ENCODE results near the gene PRC1. TPM values are rescaled to one million over a fixed set of nuclear protein-coding genes. Genes with fewer than 3 reads are reported as not detected.

Gene PRC1
- total RNA-seq, 2 experiments from 2014 or later = 24.4 to 26.7 TPM

GRCh38 chr15:90955624-90956273 lies 38.6 kb downstream of the PRC1 start:
- H3K4me3 ChIP-seq (ENCODE audit: low read length) = peak overlapping the region; percentile 74
- intact Hi-C loops (cut with DNase I, micrococcal nuclease) = loop anchor here (1.0 to 5.0 kb wide), 7 partner anchors 37 to 316 kb away; partner anchors contain the start of genes PRC1 (in 2 of the 2) and VPS33B (in 1 of the 2)
- ATAC-seq (ENCODE audit: poor library complexity) = no peak
- DNase-seq = peak in 1 of 14 experiments; percentile 22
- peak overlapping the region; percentile 47 for H3K27ac Mint-ChIP-seq
- H3K27ac ChIP-seq (ENCODE audit: low read depth in 1 of 2, low read length in 2 of 2) = no peak overlapping the region
- H3K36me3 Mint-ChIP-seq (ENCODE audit: low read depth) = peaks cover 37% of the 10 kb centered on the region
- ChIA-PET POLR2A (interaction anchor here (1.0 to 7.7 kb wide), 3 partner anchors 22 to 77 kb away, joined by 3 to 126 read pairs (median 9); partner anchors contain the start of genes HDDC3, MAN2A2 and UNC45A), CTCF (interaction anchor here (0.9 to 5.5 kb wide), 8 partner anchors 20 to 94 kb away, joined by 3 to 41 read pairs (median 6); partner anchors contain the start of genes HDDC3, UNC45A and VPS33B)
- peak overlapping the region; percentile 76 for H3K4me3 Mint-ChIP-seq
- peaks cover 35% of the 10 kb centered on the region for H3K36me3 ChIP-seq (ENCODE audit: insufficient read depth, low read length)
- H3K4me1 ChIP-seq (ENCODE audit: insufficient read depth, low read length) = peaks cover 26% of the 10 kb centered on the region
- no peaks in the 10 kb centered on the region for H3K9me3 Mint-ChIP-seq
- H3K27me3 ChIP-seq (ENCODE audit: control insufficient read depth in 1 of 2, insufficient read depth in 2 of 2, low read length in 2 of 2) = no peaks in the 10 kb centered on the region
- TF ChIP-seq CTCF (IDR thresholded peaks at IDR 0.05) = no peak
- no peaks in the 10 kb centered on the region for H3K9me3 ChIP-seq (ENCODE audit: control insufficient read depth in 1 of 2, insufficient read depth in 1 of 2, low read length in 2 of 2)
- H3K27me3 Mint-ChIP-seq = no peaks in the 10 kb centered on the region
- H3K4me1 Mint-ChIP-seq (ENCODE audit: low read depth) = peaks cover 9% of the 10 kb centered on the region

- POLR2A ChIA-PET = interaction anchor here (0.6 to 7.7 kb wide), 12 partner anchors 11 to 1620 kb away, joined by 3 to 126 read pairs (median 3); partner anchors contain the start of genes BLM, HDDC3, MAN2A2 and NGRN
These were observed 39.4 kb downstream of the PRC1 start, which contains the start of gene RCCD1 for GRCh38 chr15:90954712-90955623. Gene RCCD1, plus strand, starts transcription at chr15:90954884. Its CDS starts 1,851 bp downstream, at chr15:90956735.

More at GRCh38 chr15:90954712-90955623, 39.4 kb downstream of the PRC1 start, which contains the start of gene RCCD1:
- no peaks in the 10 kb centered on the region for H3K27me3 Mint-ChIP-seq
- peak within 1 kb of the TSS; percentile 87 to 92 for H3K27ac ChIP-seq (ENCODE audit: low read depth in 1 of 2, low read length in 2 of 2)
- H3K9me3 Mint-ChIP-seq = no peaks in the 10 kb centered on the region
- intact Hi-C loops (cut with DNase I, micrococcal nuclease) = loop anchor here (1.0 to 5.0 kb wide), 4 partner anchors 20 to 67 kb away; partner anchors contain the start of genes PRC1 (in 2 of the 2), UNC45A (in 1 of the 2) and VPS33B (in 1 of the 2)
- peak; percentile 92 for ATAC-seq (ENCODE audit: poor library complexity)
- H3K4me3 ChIP-seq (ENCODE audit: low read length) = peak within 1 kb of the TSS; percentile 74
- H3K4me3 Mint-ChIP-seq = peak within 1 kb of the TSS; percentile 87
- peaks cover 9% of the 10 kb centered on the region for H3K4me1 Mint-ChIP-seq (ENCODE audit: low read depth)
- H3K36me3 Mint-ChIP-seq (ENCODE audit: low read depth) = peaks cover 38% of the 10 kb centered on the region
- CTCF ChIA-PET = interaction anchor here (1.0 to 5.5 kb wide), 6 partner anchors 18 to 78 kb away, joined by 3 to 41 read pairs (median 6); partner anchors contain the start of genes HDDC3, UNC45A and VPS33B
- no peaks in the 10 kb centered on the region for H3K27me3 ChIP-seq (ENCODE audit: control insufficient read depth in 1 of 2, insufficient read depth in 2 of 2, low read length in 2 of 2)
- H3K9me3 ChIP-seq (ENCODE audit: control insufficient read depth in 1 of 2, insufficient read depth in 1 of 2, low read length in 2 of 2) = no peaks in the 10 kb centered on the region
- peaks cover 35% of the 10 kb centered on the region for H3K36me3 ChIP-seq (ENCODE audit: insufficient read depth, low read length)
- DNase-seq = peak; percentile 71 to 94 (median 80)
- H3K4me1 ChIP-seq (ENCODE audit: insufficient read depth, low read length) = peaks cover 26% of the 10 kb centered on the region
- TF ChIP-seq CTCF (IDR thresholded peaks at IDR 0.05) = no peak
- H3K27ac Mint-ChIP-seq = peak within 1 kb of the TSS; percentile 88

All from CD4-positive, alpha-beta T cell (primary cell).